OCI-LY1 (cell line): ENCODE results near the gene ADARB2.
A peak's percentile ranks its signal among the peaks of the same experiment; 100 is the strongest.

Experiments used
- H2AFZ ChIP-seq: fragments of 200-600 bp; sonication (generic), shearing (Covaris generic); 2 replicates; pipeline ENCODE4 v1.6.0; 2014; ENCODE audit warnings: antibody characterized with exemption, mild to moderate bottlenecking, low read length
- H3F3A ChIP-seq: fragments of 200-600 bp; sonication (generic), shearing (Covaris generic); 2 replicates; pipeline ENCODE4 v1.6.0; 2014; ENCODE audit warnings: mild to moderate bottlenecking, antibody characterized with exemption, low read length, moderate library complexity; ENCODE audit not compliant: insufficient read depth
- H3K27ac ChIP-seq: fragments of 200-600 bp; sonication (generic); 2 replicates; pipeline ENCODE4 v1.5.1; 2014; ENCODE audit warnings: low read length, mixed run types, mild to moderate bottlenecking, low read depth; ENCODE audit not compliant: poor library complexity, severe bottlenecking
- H3K27me3 ChIP-seq: fragments of 200-600 bp; sonication (generic); 2 replicates; pipeline ENCODE4 v1.6.0; 2014; ENCODE audit warnings: antibody characterized with exemption, mild to moderate bottlenecking, low read length, moderate library complexity; ENCODE audit not compliant: insufficient read depth
- H3K36me3 ChIP-seq: fragments of 200-600 bp; sonication (generic); 2 replicates; pipeline ENCODE4 v1.6.1; 2014; ENCODE audit warnings: mild to moderate bottlenecking, antibody characterized with exemption, low read length, moderate library complexity, mixed read lengths; ENCODE audit not compliant: insufficient read depth
- H3K4me1 ChIP-seq: fragments of 200-600 bp; sonication (generic); 2 replicates; pipeline ENCODE4 v1.5.1; 2014; ENCODE audit warnings: mild to moderate bottlenecking, low read length, moderate library complexity; ENCODE audit not compliant: insufficient read depth, severe bottlenecking
- H3K4me2 ChIP-seq: fragments of 200-600 bp; sonication (generic), shearing (Covaris generic); 2 replicates; pipeline ENCODE4 v1.6.1; 2014; ENCODE audit warnings: low read length
- H3K4me3 ChIP-seq: fragments of 200-600 bp; sonication (generic); 2 replicates; pipeline ENCODE4 v1.5.1; 2014; ENCODE audit warnings: low read length, low read depth, mild to moderate bottlenecking, mixed read lengths; ENCODE audit not compliant: poor library complexity, severe bottlenecking
- H3K79me2 ChIP-seq: fragments of 200-600 bp; shearing (Covaris generic); 2 replicates; pipeline ENCODE4 v1.6.1; 2016; ENCODE audit warnings: mixed run types, low read length, mixed read lengths; ENCODE audit not compliant: insufficient read depth
- H3K9ac ChIP-seq: fragments of 200-600 bp; sonication (generic), shearing (Covaris generic); 2 replicates; pipeline ENCODE4 v1.6.1; 2014; ENCODE audit warnings: mild to moderate bottlenecking, low read length, mixed read lengths
- H3K9me2 ChIP-seq: fragments of 200-600 bp; sonication (generic), shearing (Covaris generic); 2 replicates; pipeline ENCODE4 v1.6.1; 2014; ENCODE audit warnings: low read depth, mild to moderate bottlenecking, low read length, mixed read lengths
- H3K9me3 ChIP-seq: fragments of 200-600 bp; shearing (Covaris generic); 2 replicates; pipeline ENCODE4 v1.6.1; 2014; ENCODE audit warnings: low read length, mixed read lengths
- H4K20me1 ChIP-seq: fragments of 200-600 bp; sonication (generic), shearing (Covaris generic); 2 replicates; pipeline ENCODE4 v1.6.0; 2016; ENCODE audit warnings: mild to moderate bottlenecking, low read length; ENCODE audit not compliant: insufficient read depth
- CTCF ChIP-seq: fragments of 200-600 bp; sonication (generic), shearing (Covaris generic); IDR thresholded peaks from 2 replicates; pipeline ENCODE4 v1.5.1; 2017; ENCODE audit warnings: mild to moderate bottlenecking, antibody characterized with exemption, low read length, moderate library complexity, mixed read lengths
- EZH2 ChIP-seq: fragments of 200-600 bp; sonication (generic), shearing (Covaris generic); IDR thresholded peaks from 2 replicates; pipeline ENCODE4 v1.8.0; 2017; ENCODE audit warnings: borderline replicate concordance, mixed run types, mild to moderate bottlenecking, antibody characterized with exemption, low read length, moderate library complexity, mixed read lengths

The ADARB2 gene

GRCh38 chr10:1406132-1406966, 331.0 kb downstream of the ADARB2 start:
- H2AFZ ChIP-seq = no peak overlapping the region
- no peaks in the 10 kb centered on the region; the same call in 1 of the 2 replicates for H3K36me3 ChIP-seq
- H3K4me3 ChIP-seq = no peak overlapping the region
- no peak overlapping the region for H3K9ac ChIP-seq
- TF ChIP-seq CTCF (no peak), EZH2 (no peak)
- no peaks in the 10 kb centered on the region for H3K9me3 ChIP-seq
- no peaks in the 10 kb centered on the region for H3K79me2 ChIP-seq
- H4K20me1 ChIP-seq = no peaks in the 10 kb centered on the region
- H3K4me1 ChIP-seq = peaks cover 3% of the 10 kb centered on the region
- no peaks in the 10 kb centered on the region for H3F3A ChIP-seq
- H3K27ac ChIP-seq = no peak overlapping the region
- no peaks in the 10 kb centered on the region for H3K9me2 ChIP-seq
- H3K27me3 ChIP-seq = peaks cover 8% of the 10 kb centered on the region; the same call in 1 of the 2 replicates
- H3K4me2 ChIP-seq = no peak overlapping the region

GRCh38 chr10:1404323-1405260, 332.7 kb downstream of the ADARB2 start:
- Histone ChIP-seq H4K20me1 (no peaks in the 10 kb centered on the region), H3K27me3 (peaks cover 8% of the 10 kb centered on the region; the same call in 1 of the 2 replicates), H3K9me3 (no peaks in the 10 kb centered on the region), H3F3A (no peaks in the 10 kb centered on the region), H3K4me3 (no peak overlapping the region), H3K9me2 (no peaks in the 10 kb centered on the region), H3K36me3 (no peaks in the 10 kb centered on the region; the same call in 1 of the 2 replicates), H3K9ac (no peak overlapping the region), H3K4me1 (no peaks in the 10 kb centered on the region), H3K79me2 (no peaks in the 10 kb centered on the region), H2AFZ (no peak overlapping the region), H3K4me2 (no peak overlapping the region), H3K27ac (no peak overlapping the region)
- TF ChIP-seq EZH2 (no peak), CTCF (no peak)

GRCh38 chr10:1403508-1404322, 333.6 kb downstream of the ADARB2 start:
- Histone ChIP-seq H3K9me3 (no peaks in the 10 kb centered on the region), H3K4me2 (no peak overlapping the region), H3K27me3 (peaks cover 8% of the 10 kb centered on the region; the same call in 1 of the 2 replicates), H3K36me3 (no peaks in the 10 kb centered on the region; the same call in 1 of the 2 replicates), H2AFZ (no peak overlapping the region), H3F3A (no peaks in the 10 kb centered on the region), H3K4me3 (no peak overlapping the region), H3K4me1 (no peaks in the 10 kb centered on the region), H3K27ac (no peak overlapping the region), H3K9me2 (no peaks in the 10 kb centered on the region), H3K79me2 (no peaks in the 10 kb centered on the region), H4K20me1 (no peaks in the 10 kb centered on the region), H3K9ac (no peak overlapping the region)
- TF ChIP-seq CTCF = peak; percentile 51; the same call in 1 of the 2 replicates
- TF ChIP-seq EZH2 = no peak
